ENCODE data around the gene PMEL.
"Not testable (repeated sequence)": the region's sequence is repeated elsewhere in the genome, so short reads cannot be mapped to it uniquely, and the experiment has no call there.

Gene PMEL

DNA sequence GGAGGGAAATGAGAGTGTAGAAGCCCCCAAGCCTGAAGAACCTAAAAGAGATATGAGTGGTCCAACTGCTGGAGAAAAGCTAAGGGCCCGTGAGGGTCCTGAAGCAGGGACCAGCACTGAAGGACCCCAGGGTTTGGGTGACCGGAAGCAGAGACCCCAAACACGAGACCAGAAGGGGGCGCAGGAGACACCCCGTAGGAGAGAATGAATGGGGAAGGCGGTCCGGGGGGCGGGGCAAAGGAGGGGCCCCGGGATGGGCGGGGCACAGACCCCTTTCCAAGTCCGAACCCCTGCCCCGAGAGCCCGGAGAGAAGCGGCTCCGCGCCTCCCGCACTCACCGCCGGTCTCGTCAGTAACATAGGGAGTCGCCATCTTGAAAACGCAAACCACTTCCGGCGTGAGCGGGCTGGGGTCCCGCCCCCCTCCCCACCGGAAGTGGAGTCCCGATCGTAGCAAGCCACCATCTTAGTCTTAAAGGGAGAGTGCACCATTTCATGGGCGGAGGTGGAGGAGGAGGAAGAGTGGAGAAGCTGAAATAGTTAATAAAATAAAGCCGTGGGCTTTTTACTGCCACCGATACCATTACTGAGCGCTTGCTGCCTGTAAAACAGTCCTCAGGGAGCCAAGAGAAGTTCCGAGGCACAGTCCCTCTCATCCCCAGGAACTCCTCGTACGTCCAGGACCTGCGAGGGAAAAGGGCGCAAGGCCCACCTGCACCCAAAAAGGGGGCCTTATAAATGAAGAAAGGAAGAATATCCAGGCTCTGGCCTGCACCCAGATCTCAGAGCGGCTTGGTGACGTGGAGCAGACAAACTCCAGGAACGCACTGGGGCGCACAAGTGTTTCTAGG lies 38.9 kb downstream of the PMEL start:
- Histone ChIP-seq H3K27ac (ENCODE audit: low read depth, low read length) (peak overlapping the region; percentile 92), H3K27me3 (ENCODE audit: control insufficient read depth in 1 of 2, insufficient read depth in 2 of 2, low read length in 2 of 2) (no peaks in the 10 kb centered on the region), H3K9me3 (ENCODE audit: low read length) (no peaks in the 10 kb centered on the region), H3K9ac (ENCODE audit: low read length) (peak overlapping the region; percentile 100), H3K36me3 (ENCODE audit: insufficient read depth, low read length) (peaks cover 2% of the 10 kb centered on the region), H3K4me1 (ENCODE audit: insufficient read depth, low read length) (peaks cover 35% of the 10 kb centered on the region), H3K4me3 (ENCODE audit: low read depth in 1 of 2, low read length in 2 of 2) (peak overlapping the region; percentile 96 to 100)

DNA sequence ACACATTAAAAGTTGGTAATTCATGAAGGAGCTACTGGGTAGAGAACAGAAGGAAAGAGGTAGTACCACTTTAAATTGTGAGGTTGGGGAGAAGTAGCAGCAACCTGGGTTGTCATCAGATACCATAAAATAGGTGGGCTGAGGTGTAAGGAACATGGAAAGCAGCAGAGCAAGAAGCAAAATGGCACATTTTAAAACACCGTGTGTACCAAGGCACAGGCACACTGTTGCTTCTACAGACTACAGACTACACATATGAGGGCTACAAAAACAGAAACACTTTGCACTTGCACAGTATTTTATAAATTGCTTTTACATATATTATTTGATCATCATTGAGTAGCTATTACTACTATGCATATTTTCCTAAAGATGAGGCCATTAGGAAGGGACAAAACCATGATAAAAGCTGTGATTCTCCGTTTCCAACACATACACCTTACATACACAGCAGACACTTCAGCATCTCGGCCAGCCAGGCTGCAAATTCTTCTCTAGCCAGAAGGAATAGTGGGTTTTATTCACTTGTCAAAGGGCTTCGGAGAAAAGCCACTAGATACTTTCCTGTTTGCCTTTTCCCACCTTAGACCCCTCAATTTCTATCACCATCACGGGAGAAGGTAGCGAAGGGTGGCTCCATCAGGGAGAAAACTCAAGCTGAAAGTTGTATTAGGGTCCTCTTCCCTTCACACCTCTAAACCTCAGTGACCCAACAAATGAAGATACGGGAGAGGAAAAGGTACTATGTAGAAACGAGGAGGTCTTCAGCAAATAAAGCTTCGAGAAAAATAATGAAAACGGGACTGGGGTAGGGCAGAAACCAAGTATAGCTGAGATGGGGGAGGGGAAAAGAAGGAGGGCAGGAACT lies 39.7 kb downstream of the PMEL start:
- H3K4me1 ChIP-seq (ENCODE audit: insufficient read depth, low read length), result peaks cover 30% of the 10 kb centered on the region

DNA sequence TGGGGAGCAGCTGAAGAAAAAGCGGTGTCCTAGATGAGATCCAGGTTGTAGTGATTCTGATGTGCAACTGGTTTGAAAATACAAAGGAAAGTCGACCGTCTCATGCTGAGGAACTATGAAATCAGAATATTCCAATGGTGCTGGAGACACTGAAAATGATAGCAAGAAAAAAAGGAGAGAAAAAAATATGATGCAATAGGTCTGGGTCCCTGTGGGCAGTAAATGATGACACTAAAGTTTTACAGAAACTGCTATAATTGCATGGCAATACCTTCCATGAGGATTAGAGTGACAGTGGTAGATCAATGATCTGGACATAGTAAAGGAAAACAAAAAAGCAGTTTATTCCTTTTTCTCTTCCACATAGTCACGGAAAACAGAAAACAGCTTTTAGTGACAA lies 40.5 kb downstream of the PMEL start:
- peaks cover 3% of the 10 kb centered on the region for H3K36me3 ChIP-seq (ENCODE audit: insufficient read depth, low read length)
- no peak overlapping the region for H3K27ac ChIP-seq (ENCODE audit: low read depth, low read length)
- no peaks in the 10 kb centered on the region for H3K9me3 ChIP-seq (ENCODE audit: low read length)
- no peak overlapping the region for H3K4me3 ChIP-seq (ENCODE audit: low read depth in 1 of 2, low read length in 2 of 2)
- no peak overlapping the region for H3K9ac ChIP-seq (ENCODE audit: low read length)
- peaks cover 29% of the 10 kb centered on the region for H3K4me1 ChIP-seq (ENCODE audit: insufficient read depth, low read length)
- H3K27me3 ChIP-seq (ENCODE audit: control insufficient read depth in 1 of 2, insufficient read depth in 2 of 2, low read length in 2 of 2), result no peaks in the 10 kb centered on the region

More for the DNA sequence above, 39.7 kb downstream of the PMEL start:
- Histone ChIP-seq H3K27me3 (ENCODE audit: control insufficient read depth in 1 of 2, insufficient read depth in 2 of 2, low read length in 2 of 2) (no peaks in the 10 kb centered on the region), H3K27ac (ENCODE audit: low read depth, low read length) (peak overlapping the region; percentile 92), H3K4me3 (ENCODE audit: low read depth in 1 of 2, low read length in 2 of 2) (peak overlapping the region; percentile 96 to 100), H3K9ac (ENCODE audit: low read length) (peak overlapping the region; percentile 100), H3K9me3 (ENCODE audit: low read length) (no peaks in the 10 kb centered on the region), H3K36me3 (ENCODE audit: insufficient read depth, low read length) (peaks cover 3% of the 10 kb centered on the region)

DNA sequence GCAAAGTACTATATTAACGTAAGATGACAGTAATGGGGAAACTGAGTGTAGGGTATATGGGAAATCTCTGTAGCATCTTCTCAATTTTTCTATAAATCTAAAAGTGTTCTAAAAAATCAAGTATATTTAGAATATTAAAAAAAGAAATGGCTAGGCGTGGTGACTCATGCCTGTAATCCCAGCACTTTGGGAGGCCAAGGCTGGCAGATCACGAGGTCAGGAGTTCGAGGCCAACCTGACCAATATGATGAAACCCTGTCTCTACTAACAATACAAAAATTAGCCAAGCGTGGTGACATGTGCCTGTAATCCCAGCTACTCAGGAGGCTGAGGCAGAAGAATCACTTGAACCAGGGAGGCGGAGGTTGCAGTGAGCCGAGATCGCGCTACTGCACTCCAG lies 42.2 kb downstream of the PMEL start:
- not testable (repeated sequence) for H3K36me3 ChIP-seq (ENCODE audit: insufficient read depth, low read length); H3K27me3 ChIP-seq (ENCODE audit: control insufficient read depth in 1 of 2, insufficient read depth in 2 of 2, low read length in 2 of 2); H3K27ac ChIP-seq (ENCODE audit: low read depth, low read length); H3K9me3 ChIP-seq (ENCODE audit: low read length); H3K9ac ChIP-seq (ENCODE audit: low read length); H3K4me3 ChIP-seq (ENCODE audit: low read depth in 1 of 2, low read length in 2 of 2)
- peaks cover 21% of the 10 kb centered on the region for H3K4me1 ChIP-seq (ENCODE audit: insufficient read depth, low read length)

DNA sequence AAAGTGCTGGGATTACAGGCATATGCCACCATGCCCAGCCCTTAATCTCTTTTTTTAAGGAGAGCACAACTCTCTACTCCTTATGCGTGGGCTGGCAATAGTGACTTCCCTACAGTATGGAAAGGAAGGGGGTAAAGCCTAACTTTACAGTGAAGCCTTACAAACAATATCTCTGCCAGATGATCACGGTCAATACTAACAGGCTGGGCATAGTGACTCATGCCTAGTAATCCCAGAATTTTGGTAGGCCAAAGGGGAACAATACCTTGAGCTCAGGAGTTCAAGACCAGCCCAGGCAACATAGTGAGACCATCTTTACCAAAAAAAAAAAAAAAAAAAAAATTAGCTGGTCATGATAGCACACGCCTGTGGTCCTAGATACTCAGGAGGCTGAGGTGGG lies 43.7 kb downstream of the PMEL start:
- no peak overlapping the region for H3K4me3 ChIP-seq (ENCODE audit: low read depth in 1 of 2, low read length in 2 of 2)
- H3K4me1 ChIP-seq (ENCODE audit: insufficient read depth, low read length), result peaks cover 16% of the 10 kb centered on the region
- peaks cover 3% of the 10 kb centered on the region for H3K36me3 ChIP-seq (ENCODE audit: insufficient read depth, low read length)
- H3K27ac ChIP-seq (ENCODE audit: low read depth, low read length), result no peak overlapping the region
- no peaks in the 10 kb centered on the region for H3K9me3 ChIP-seq (ENCODE audit: low read length)
- H3K9ac ChIP-seq (ENCODE audit: low read length), result no peak overlapping the region
- no peaks in the 10 kb centered on the region for H3K27me3 ChIP-seq (ENCODE audit: control insufficient read depth in 1 of 2, insufficient read depth in 2 of 2, low read length in 2 of 2)

DNA sequence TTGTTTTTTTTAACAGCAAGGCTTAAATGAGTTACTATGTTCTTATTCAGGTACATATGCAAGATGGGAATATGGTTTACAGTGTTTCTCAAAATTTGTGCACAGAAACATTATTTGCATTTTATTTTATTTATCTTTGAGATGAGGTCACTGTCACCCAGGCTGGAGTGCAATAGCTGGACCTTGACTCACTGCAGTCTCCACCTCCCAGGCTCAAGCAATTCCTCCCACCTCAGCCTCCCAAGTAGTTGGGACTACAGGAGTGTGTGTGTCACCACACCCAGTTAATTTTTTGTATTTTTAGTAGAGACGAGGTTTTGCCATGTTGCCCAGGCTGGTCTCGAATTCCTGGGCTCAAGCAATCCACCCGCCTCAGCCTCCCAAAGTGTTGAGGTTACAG lies 46.8 kb downstream of the PMEL start:
- H3K4me1 ChIP-seq (ENCODE audit: insufficient read depth, low read length); H3K27ac ChIP-seq (ENCODE audit: low read depth, low read length): not testable (repeated sequence)

DNA sequence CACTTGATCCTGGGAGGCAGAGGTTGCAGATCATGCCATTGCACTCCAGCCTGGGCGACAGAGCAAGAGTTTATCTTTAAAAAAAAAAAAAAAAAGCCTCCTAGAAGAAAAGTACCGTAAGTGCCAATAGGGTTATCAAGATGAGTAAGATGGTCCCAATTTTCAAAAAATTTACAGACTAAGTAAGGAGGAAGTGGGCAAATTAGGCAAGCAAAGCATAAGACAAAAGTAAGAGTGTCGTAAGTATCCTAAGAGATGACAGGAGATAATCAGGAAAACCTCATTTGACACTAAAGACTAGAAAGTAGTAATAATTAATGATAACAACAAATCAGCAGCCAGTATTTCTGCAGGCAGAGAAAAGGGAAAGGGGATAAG lies 50.4 kb downstream of the PMEL start:
- no peaks in the 10 kb centered on the region for H3K9me3 ChIP-seq (ENCODE audit: low read length)
- H3K36me3 ChIP-seq (ENCODE audit: insufficient read depth, low read length), result peaks cover 18% of the 10 kb centered on the region
- H3K27ac ChIP-seq (ENCODE audit: low read depth, low read length), result no peak overlapping the region

More for the DNA sequence above, 46.8 kb downstream of the PMEL start:
- H3K27me3 ChIP-seq (ENCODE audit: control insufficient read depth in 1 of 2, insufficient read depth in 2 of 2, low read length in 2 of 2); H3K9me3 ChIP-seq (ENCODE audit: low read length); H3K4me3 ChIP-seq (ENCODE audit: low read depth in 1 of 2, low read length in 2 of 2); H3K9ac ChIP-seq (ENCODE audit: low read length): not testable (repeated sequence)
- peaks cover 10% of the 10 kb centered on the region for H3K36me3 ChIP-seq (ENCODE audit: insufficient read depth, low read length)

DNA sequence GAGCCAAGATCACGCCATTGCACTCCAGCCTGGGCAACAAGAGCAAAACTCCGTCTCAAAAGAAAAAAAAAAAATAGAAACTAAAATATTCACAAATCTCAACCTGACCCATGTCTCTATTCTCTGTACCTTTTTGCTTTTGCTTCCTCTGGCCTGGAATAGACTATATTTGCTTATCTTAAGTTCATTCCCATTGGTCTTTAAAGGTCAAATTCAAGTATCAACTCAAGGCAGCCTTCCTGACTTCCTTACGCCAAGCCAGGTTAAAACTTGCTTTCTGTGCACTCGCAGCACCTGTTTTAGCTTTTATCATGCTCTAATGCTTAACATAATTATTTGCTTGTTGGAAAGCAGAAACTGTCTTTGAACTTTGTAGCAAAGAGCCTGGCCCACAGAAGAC lies 52.9 kb downstream of the PMEL start:
- H3K4me3 ChIP-seq (ENCODE audit: low read depth in 1 of 2, low read length in 2 of 2), result no peak overlapping the region
- H3K9ac ChIP-seq (ENCODE audit: low read length), result no peak overlapping the region
- H3K27ac ChIP-seq (ENCODE audit: low read depth, low read length), result no peak overlapping the region
- H3K4me1 ChIP-seq (ENCODE audit: insufficient read depth, low read length), result no peaks in the 10 kb centered on the region
- no peaks in the 10 kb centered on the region for H3K9me3 ChIP-seq (ENCODE audit: low read length)
- H3K36me3 ChIP-seq (ENCODE audit: insufficient read depth, low read length), result peaks cover 18% of the 10 kb centered on the region
- no peaks in the 10 kb centered on the region for H3K27me3 ChIP-seq (ENCODE audit: control insufficient read depth in 1 of 2, insufficient read depth in 2 of 2, low read length in 2 of 2)

More for the DNA sequence above, 50.4 kb downstream of the PMEL start:
- Histone ChIP-seq H3K9ac (ENCODE audit: low read length) (no peak overlapping the region), H3K4me1 (ENCODE audit: insufficient read depth, low read length) (peaks cover 2% of the 10 kb centered on the region), H3K4me3 (ENCODE audit: low read depth in 1 of 2, low read length in 2 of 2) (no peak overlapping the region), H3K27me3 (ENCODE audit: control insufficient read depth in 1 of 2, insufficient read depth in 2 of 2, low read length in 2 of 2) (no peaks in the 10 kb centered on the region)

DNA sequence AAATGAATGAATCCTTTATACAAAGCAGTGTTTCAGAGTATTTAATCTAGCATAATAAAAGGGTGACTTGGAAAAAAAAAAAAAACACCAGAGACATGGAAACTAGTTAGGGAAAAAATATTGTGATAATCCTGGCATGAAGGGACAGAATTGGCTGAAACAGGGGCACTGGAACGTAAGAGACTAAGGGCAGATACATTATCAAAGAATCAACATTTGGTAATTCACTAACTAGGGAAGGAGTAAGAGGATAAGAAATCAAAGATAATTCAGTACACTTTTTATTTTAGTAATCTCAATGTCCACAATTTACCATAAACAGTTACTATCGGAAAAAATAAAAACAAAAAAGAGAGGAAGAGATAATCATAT lies 56.3 kb downstream of the PMEL start:
- H3K9ac ChIP-seq (ENCODE audit: low read length), result no peak overlapping the region
- no peak overlapping the region for H3K4me3 ChIP-seq (ENCODE audit: low read depth in 1 of 2, low read length in 2 of 2)
- no peaks in the 10 kb centered on the region for H3K4me1 ChIP-seq (ENCODE audit: insufficient read depth, low read length)
- H3K9me3 ChIP-seq (ENCODE audit: low read length), result no peaks in the 10 kb centered on the region
- peaks cover 16% of the 10 kb centered on the region for H3K36me3 ChIP-seq (ENCODE audit: insufficient read depth, low read length)
- no peaks in the 10 kb centered on the region for H3K27me3 ChIP-seq (ENCODE audit: control insufficient read depth in 1 of 2, insufficient read depth in 2 of 2, low read length in 2 of 2)
- no peak overlapping the region for H3K27ac ChIP-seq (ENCODE audit: low read depth, low read length)

DNA sequence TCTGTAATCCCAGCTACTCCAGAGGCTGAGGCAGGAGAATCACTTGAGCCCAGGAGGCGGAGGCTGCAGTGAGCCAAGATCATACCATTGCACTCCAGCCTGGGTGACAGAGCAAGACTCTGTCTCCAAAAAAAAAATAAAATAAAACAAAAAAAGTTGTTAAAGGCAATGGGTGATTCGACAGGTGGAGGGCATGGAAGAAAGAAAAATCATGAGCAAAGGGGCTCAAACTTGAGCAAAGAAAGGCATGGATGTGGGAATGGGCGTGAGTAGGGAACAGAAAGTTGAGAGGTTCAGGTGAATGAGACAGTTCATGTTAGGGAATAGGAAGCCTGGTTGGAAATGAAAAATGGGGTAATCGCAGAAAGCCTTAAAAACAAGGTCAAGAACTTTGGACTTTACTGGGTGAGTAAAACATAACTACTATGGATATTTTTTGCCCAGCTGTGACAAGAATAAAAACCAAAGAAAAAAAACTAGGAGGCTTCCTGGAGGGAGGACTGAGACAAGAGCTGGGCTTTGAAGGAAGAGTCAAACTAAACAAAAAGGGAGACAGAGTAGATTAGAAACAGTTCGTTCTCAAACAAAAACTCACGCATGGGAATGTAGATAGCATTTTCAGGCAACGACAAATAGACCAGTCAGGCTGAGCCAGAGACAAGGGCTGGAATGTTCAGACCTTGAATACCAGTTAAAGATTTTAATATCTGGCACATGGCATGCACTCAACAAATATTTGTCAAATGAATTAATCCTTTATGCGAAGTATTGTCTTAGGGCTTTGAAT lies 56.9 kb downstream of the PMEL start:
- H3K27ac ChIP-seq (ENCODE audit: low read depth, low read length), result no peak overlapping the region
- no peak overlapping the region for H3K4me3 ChIP-seq (ENCODE audit: low read depth in 1 of 2, low read length in 2 of 2)
- H3K27me3 ChIP-seq (ENCODE audit: control insufficient read depth in 1 of 2, insufficient read depth in 2 of 2, low read length in 2 of 2), result no peaks in the 10 kb centered on the region
- no peaks in the 10 kb centered on the region for H3K9me3 ChIP-seq (ENCODE audit: low read length)
- H3K4me1 ChIP-seq (ENCODE audit: insufficient read depth, low read length), result no peaks in the 10 kb centered on the region
- no peak overlapping the region for H3K9ac ChIP-seq (ENCODE audit: low read length)
- peaks cover 10% of the 10 kb centered on the region for H3K36me3 ChIP-seq (ENCODE audit: insufficient read depth, low read length)

DNA sequence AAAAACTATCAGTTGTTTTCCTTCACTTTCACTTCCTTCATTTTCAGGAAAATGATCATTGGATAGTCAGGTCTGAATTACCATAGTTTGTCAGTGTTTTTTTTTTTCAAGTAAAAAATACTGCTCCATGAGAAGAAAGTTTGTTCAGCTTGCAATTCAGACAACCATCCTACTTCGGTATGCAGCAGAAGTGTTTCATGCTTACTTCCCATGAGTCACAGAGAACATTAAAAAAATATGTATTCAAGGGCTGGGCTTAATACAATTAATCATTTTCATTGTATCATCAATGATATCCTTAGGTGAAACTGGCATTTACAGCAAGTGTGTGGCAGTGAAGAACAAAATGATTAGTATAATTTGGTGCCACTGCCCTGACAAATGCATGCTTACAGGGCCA lies 59.8 kb downstream of the PMEL start:
- no peaks in the 10 kb centered on the region for H3K9me3 ChIP-seq (ENCODE audit: low read length)
- no peak overlapping the region for H3K9ac ChIP-seq (ENCODE audit: low read length)
- H3K4me1 ChIP-seq (ENCODE audit: insufficient read depth, low read length), result no peaks in the 10 kb centered on the region
- H3K27ac ChIP-seq (ENCODE audit: low read depth, low read length), result no peak overlapping the region
- no peak overlapping the region for H3K4me3 ChIP-seq (ENCODE audit: low read depth in 1 of 2, low read length in 2 of 2)
- H3K27me3 ChIP-seq (ENCODE audit: control insufficient read depth in 1 of 2, insufficient read depth in 2 of 2, low read length in 2 of 2), result no peaks in the 10 kb centered on the region
- H3K36me3 ChIP-seq (ENCODE audit: insufficient read depth, low read length), result peaks cover 6% of the 10 kb centered on the region

Measured in muscle layer of colon (tissue), 2 donors.